DMS153 (cell line): ENCODE data around the gene CCS.
A peak's percentile ranks its signal among the peaks of the same experiment; 100 is the strongest.
"Not testable (repeated sequence)": the region's sequence is repeated elsewhere in the genome, so short reads cannot be mapped to it uniquely, and the experiment has no call there.

ENCODE experiments used
- DNase-seq: peaks from one replicate; lab custom pipeline; 2025; lab: John Stamatoyannopoulos, UW

Gene CCS

DNA sequence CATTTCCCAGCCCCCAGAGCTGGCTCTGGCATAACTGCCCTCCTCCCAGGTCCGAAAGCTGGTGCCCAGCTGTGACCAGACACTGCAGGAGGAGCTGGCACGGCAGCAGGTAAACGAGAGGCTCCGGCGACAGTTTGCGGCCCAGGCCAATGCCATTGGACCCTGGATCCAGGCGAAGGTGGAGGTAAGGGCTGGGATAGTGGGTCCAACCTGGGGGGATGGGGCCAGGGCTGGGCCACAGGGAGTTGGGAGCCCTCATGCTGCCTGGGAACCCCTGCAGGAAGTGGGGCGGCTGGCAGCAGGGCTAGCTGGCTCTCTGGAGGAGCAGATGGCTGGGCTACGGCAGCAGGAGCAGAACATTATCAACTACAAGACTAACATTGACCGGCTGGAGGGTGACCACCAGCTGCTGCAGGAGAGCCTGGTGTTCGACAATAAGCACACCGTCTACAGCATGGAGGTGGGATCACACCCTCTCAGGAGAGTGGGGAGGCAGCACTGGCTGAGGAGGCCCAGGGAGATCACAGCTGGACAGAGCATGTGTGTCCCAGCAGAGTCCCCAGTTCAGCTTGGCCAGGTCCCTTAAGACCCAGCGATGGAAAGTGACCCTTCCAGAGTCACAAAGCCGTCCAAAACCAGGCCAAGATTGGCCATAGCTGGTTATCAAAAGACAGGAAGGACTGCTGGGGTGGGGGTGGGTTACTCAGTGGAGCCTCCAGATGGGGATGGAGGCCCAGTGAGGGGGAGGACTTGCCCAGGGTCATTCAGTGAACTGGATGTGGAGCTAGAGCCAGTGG, 31.6 kb upstream of the CCS start:
- no peak for DNase-seq

DNA sequence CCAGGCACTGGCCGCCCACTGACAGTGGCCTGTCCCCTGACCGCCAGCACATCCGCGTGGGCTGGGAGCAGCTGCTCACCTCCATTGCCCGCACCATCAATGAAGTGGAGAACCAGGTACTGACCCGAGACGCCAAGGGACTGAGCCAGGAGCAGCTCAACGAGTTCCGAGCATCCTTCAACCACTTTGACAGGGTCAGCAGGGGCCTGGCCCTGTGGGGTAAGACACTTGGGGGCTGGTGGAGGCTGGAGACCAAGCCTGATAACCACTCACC, 31.1 kb upstream of the CCS start:
- DNase-seq = no peak

DNA sequence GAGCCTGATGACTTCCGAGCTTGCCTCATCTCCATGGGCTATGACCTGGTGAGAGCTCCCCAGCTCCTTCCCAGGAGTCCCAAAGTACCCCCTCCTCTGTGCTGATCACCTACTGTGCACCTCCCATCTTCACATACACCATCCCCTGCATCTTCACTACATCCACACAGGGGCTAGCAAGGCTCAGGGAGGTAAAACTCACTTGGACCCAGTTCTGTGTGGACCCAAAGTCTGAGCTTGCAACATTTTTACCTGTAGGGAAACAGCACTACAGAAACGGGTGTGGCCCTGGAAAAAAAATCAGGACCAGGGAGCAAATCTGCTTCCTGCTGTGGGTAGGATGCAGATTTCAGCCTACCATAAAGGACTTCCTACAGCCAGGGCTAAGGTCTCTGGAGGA, 30.7 kb upstream of the CCS start:
- no peak for DNase-seq

DNA sequence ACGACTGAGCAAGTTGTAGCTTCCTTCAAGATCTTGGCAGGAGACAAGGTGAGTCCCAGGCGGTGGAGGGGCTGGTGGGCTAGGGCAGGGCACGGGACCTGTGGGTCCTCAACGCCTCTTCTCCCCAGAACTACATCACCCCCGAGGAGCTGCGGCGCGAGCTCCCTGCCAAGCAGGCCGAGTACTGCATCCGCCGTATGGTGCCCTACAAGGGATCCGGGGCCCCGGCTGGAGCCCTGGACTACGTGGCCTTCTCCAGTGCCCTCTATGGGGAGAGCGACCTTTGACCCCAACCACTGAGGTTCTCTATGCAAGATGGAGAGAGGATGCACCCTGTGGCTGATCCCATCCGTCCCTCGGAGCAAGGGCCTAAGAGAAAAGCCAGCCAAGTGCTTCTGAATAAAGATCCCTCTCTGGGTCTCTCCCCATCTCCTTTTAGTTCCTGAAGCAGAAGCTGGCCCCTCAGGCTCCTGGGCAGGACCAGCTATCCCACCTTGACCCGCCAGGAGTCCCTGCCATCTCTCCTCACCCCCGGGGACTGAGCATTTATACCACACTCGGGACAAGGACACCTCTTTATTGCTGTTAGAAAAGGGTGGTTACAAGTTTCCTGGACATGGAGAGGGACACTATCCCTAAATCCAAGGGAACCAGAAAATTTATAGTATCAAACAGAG, 29.9 kb upstream of the CCS start:
- no peak for DNase-seq

DNA sequence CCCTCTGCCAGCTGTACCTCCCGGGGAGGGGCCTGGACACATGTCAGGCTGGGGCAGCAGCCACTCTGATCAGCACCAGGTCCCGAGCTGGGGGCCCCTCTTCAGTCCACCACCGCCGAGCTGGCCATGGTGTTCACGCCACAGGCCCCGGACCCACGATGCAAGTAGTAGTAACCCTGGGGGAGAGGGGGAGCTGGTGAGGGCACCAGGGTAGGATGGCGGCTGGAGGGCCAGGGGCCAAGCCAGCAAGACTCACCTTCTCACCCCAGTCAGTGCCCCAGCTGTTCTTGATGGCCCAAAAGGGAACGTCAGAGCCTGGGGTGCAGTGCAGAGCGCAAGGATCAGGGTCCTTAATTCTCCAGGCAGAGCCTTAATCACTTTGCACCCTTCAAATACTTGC, 29.2 kb upstream of the CCS start:
- no peak for DNase-seq

DNA sequence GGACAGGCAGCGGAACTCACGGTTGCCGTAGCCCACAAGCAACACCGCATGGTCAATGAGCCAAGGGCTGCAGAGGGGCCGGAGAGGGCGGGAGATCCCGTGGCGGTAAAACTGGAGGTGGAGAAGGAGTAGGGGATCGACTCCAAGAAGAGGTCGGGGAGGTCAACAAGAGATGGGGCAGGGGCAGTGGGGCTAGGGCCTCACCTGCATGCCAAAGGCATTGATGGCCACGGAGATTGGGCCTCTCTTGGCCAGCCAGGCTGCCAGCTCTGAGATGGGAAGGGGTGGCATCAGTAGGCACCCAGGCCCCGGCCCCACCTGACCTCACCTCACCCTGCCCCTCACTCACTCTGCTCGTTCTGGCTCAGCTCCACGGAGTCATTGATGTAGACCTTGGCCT, 28.4 kb upstream of the CCS start:
- DNase-seq = no peak

DNA sequence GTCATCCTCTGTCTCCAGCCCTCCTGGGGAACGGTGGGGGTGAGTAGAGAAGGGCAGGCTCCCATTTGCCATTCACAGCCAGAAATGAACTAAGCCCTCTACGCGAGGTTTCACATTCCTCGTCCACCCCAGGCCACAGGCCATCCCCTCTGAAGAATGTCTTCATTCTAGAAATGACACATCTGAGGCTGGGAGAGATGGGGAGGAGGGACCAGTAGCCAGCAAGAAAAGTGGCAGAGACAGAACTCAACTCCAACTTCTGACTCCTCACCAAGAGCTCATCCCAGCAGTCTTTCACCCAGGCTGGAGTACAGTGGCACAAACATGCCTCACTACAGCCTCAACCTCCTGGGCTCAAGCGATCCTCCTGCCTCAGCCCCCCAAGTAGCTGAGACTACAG, 28.0 kb upstream of the CCS start:
- no peak for DNase-seq

DNA sequence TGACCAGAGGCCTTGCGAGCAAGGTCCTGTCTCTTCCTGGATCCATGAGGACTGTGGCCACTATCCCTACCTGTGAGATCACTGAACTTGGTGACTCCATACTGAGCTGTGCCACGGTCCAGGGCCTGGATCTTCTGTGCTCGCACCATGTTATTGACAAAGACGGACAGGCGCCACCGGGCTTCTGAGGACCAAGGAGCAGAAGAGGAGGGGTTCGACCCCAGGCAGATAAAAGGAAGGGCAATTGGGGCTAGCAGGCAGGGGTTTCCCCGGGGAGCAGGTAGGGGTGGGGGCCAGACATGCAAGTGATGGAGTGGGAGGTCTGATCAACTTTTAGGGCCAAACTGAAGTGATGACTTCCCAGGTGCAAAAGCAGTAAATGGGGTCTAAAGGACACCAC, 26.8 kb upstream of the CCS start:
- DNase-seq = no peak

DNA sequence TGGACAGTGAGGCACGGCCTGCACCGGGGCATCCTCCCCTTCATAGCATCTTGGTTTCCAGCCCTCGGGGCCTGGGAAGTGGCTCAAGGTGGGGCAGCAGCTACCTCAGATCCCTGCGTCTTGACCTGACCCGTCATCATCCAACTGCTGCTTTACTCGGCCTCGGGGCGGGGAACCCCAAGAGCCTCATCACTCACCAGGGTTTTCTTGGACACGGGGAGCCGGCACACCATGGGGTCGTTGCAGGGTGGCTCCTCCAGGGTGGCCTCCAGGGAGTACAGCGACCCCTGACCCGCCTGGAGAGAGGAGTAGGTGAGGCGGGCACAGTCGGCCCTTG, 25.2 kb upstream of the CCS start:
- DNase-seq = no peak

DNA sequence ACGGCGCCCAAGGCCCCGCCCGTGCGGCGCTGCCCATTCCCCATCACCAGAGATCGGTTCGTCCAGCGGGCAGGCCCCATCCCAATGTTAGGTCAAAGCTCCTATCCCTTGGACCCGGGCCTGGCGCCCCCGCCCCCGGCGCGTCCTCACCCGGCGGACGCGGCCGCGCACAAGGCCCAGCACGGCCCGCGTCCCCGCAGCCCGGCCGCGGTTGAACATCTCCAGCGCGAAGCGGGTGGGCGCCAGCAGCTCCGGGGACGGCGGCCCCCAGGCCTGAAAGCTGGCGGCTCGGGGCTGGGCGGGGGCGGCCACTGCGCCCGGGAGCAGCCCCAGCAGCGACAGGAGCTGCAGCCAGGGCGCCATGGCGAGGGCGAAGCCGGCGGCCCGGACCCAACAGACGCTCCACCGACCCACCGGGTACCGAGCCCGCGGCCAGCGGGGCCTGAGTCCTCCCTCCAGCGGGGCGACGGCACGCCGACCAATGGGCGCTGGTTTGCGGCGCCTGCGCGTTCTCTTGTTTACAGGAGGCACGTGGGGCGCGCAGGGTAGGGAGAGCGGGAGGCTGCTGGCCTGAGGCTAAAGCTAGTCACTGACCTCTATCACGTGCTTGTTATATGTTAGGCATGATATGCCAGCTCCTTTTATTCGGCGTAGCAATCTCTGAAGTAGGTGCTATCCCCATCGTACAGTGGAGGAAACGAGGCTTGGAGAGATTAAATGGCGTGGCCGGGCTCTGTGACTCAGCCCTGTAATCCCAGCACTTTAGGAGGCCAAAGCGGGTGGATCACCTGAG, 24.7 kb upstream of the CCS start, which contains the start of gene CTSF:
Gene CTSF, minus strand, starts transcription at position 483 of the 793 bp plus-strand sequence. Its CDS starts 120 bp downstream, at position 363.
- DNase-seq = peak; percentile 65

DNA sequence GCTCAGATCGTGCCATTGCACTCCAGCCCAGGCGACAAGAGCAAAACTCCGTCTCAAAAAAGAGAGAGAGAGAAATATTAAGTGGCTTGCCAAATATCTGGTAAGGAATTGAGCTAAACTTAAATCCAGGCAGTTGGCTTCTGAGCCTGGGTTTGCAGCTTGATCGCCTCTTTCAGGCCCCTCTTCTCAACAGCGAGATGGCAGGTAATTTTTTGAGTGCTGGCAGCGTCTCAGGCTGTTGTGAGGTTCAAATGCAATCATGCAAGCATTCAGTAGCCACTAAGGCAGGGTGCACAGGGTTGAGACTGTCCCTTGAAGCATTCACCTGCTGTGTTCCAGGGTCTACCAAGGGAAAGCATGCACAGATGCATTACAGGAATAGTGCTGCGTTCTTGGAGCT, 23.9 kb upstream of the CCS start:
- DNase-seq = no peak

DNA sequence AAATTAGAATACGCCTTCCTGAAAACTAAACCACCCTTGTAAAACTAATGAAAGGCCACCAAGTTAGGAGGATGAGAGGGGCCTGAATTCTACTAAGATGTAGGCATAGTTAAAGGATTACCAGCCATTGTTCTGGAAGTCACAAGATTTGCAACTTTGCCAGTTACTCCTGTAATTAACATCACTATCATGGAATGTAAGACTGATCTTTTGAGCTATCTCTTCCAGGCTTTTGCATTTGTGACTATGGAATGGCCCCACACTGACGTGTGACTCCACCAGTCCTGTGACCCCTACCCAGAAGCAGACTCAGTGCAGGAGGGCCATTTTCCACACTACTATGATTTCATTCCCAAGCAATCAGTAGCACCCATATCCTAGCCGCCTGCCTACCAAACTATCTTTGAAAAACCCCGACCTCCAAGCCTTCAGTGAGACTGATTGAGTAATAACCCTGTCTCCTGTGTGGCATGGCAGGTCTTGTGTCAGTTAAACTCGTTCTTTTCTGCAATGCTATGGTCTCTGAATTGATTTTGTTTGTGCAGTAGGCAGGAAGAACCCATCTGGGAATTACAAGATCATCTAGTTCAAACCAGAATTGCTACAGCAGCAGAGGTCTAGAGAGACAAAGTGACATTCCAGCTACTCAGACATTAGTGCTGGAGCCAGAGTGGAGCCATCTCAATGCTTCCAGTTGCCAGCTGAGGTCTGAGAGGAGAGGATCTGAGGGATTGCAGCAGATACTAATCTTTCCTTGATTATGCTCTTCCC, 22.7 kb upstream of the CCS start:
- DNase-seq = no peak

DNA sequence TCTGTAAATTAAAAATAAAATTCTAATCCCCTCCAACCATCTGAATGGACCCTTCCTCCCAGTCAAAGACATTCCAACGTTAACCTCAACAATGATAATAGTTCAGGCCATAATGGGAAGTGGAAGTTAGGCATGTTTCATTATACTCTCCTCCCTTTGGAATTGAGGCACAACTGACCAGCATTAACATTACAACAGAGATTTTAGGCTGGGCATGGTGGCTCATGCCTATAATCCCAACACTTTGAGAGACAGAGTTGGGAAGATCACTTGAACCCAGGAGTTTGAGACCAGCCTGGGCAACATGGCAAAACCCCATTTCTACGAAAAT, 22.2 kb upstream of the CCS start:
- DNase-seq = no peak

DNA sequence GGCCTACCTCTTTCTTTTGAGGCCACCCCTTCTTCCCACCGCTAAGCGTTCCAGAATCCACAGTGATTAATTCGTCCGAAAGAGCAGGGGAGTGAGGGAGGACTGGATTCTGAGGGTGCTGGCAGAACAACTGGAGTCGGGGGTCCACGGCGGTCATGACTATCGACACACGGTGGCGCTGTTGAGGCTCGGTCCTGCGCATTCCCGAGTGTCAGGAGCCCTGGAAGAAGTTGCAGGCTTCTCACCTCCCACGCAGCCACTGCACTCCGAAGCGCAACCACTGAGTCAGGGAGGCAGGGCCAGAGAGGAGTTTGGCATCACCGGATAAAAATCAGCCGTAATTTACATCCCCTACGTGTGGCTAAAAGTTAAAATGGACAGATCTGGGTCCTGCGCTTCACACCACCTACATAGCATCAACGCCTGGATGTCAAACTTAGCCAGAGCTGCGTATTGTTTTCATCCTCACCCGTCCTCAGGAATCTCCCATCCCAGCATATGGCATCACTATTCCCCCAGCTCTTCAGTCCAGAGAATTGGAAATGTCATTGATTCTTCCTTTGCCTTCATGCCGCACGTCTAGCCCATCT, 13.9 kb upstream of the CCS start:
- peak; percentile 12 for DNase-seq

DNA sequence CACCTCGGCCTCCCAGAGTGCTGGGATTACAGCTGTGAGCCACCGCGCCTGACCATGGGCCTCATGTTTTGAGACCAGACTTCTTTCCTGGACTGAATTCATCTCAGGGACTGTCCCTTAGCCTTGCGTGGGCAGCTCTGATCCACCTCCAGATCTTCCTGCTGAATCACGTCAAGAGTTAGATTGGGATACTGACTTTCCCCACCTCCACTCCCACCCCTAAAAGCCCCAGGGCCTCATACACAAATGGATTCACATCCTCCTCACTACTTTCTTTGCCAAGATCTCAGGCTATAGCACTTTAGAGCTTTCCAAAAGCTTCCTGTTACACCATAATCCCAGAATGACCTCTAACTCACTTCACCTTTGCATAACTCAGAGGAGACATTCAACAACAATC, 12.2 kb upstream of the CCS start:
- DNase-seq = no peak

DNA sequence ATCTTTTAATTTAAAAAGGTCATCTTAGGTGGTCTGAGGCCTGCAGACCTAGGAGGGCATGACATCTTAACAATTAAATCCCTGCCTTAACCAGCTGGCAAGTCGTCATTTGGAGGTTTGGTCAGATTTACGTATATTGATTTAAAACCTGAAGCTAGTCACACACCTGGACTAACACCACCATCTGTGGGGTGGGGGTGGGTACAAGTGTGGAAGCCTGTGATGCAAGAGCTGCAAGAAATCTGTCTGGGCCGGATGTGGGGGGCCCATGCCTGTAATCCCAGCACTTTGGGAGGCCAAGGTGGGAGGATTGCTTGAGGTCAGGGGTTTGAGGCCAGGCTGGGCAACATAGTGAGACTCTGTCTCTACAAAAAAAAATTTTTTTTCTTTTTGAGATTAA, 11.7 kb upstream of the CCS start:
- no peak for DNase-seq

DNA sequence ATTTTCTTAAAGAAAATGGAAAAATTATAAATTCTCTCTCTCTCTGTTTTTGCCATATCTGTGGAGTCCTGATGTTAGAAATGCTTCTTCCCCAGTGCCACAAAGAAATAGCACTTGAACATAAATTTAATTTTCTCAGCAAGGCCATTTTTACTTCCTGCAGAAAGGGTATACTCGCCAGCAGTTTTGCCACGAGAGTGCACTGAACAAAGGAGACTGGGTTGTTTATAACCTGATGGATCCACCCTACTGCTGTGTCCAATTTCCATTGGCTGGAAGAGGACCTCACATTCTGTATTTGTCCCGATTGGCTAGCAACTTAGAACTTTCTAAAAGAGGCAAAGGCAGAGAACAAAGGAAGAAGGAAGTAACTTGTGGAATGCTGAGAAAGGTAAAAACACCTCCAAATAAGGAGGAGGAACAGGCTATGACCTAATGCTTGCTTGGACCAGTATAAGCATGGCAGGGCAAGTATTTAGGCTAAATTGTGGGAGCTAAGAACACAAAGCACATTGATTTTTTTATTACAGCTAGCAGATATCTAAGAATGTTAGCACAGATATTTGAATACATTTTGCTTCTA, 10.3 kb upstream of the CCS start:
- not testable (repeated sequence) for DNase-seq

DNA sequence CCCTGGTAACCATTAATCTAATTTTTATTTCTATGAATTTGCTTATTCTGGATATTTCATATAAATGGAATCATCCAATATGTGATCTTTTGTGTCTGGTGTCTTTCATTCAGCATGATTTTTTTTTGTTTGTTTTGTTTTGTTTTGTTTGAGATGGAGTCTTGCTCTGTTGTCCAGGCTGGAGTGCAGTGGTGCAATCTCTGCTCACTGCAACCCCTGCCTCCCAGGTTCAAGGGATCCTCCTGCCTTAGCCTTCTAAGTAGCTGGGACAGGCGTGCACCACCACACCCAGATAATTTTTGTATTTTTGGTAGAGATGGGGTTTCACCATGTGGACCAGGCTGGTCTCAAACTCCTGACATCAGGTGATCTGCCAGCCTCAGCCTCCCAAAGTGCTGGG, 7.5 kb upstream of the CCS start:
- DNase-seq = not testable (repeated sequence)

DNA sequence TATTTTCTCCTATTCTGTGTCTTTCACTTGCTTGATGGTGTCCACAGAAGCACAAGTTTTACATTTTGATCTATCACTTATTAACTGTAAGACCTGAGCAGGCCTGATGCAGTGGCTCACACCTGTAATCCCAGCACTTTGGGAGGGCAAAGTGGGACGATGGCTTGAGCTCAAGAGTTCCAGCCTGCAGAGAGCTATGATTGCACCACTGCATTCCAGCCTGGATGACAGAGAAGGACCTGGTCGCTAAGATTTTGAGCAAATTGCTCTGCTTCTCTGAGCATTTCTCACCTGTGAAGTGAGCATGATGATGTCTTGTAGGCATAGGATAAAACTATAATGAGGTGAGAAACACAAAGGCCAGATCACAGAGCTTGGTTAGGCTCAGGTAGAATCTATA, 6.8 kb upstream of the CCS start:
- no peak for DNase-seq

DNA sequence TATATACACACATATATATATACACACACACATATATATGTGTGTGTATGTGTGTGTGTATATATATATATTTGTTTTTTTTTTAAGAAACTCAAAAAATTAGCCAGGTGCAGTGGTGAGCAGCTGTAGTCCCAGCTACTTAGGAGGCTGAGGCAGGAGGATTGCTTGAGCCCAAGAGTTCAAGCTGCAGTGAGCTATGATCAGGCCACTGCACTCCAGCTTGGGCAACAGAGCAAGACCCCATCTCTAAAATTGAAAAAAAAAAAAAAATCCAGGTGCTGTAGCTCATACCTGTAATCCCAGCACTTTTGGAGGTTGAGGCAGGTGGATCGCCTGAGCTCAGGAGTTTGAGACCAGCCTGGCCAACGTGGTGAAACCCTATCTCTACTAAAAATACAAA, 3.7 kb upstream of the CCS start:
- not testable (repeated sequence) for DNase-seq

DNA sequence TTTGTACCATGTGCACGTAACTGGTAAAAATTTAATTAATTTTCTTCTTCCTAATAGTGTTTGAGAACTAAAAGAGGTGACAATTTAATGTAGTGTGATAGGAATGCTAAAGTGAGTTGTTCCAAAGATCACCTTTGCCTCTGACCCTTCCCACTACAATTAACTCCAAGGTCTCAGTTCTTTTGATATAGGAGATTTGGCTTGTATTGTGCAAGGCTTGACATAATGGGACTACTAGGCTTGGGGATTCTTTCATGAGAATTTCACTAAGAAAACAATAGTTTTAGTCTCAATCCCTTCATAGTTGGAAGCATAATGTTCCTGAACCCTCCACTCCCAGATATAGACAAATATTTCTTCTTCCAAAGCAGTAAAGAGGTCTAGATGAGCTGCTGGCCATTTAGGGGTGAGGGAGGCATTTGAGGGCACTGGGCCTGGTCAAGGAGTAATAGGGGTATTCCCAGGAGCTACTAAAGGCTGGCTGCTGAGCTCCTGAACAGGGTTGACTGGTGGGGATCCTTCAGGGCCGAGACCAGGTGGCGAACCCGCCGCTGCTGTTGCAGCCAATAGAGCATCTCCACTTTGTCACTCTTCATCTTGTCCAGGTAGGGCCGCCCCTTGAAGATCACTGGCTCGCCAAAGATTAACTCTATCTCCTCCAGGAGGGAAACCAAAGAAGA, 2.8 kb upstream of the CCS start:
- no peak for DNase-seq
